Adrenal gland (tissue), 12 donors: ENCODE data around the gene SIPA1. TPM values are rescaled to one million over a fixed set of nuclear protein-coding genes. Genes with fewer than 3 reads are reported as not detected.
A peak's percentile ranks its signal among the peaks of the same experiment; 100 is the strongest.

ENCODE experiments used
- DNase-seq, 7 donors: peaks; one replicate each; pipeline ENCODE4 v3.0.0-alpha.2; 2019 to 2020
- H3K27ac ChIP-seq, 5 donors: fragments of 200-600 bp; sonication (generic) in 4 of 5; 1 replicate in 3 of 5; 2 replicates in 2 of 5; pipeline versions ENCODE4 v1.5.1 to v1.8.0; 2016 to 2020; ENCODE audit warnings: mild to moderate bottlenecking in 1 of 5
- H3K27me3 ChIP-seq: fragments of 200-600 bp; 2 replicates; pipeline ENCODE4 v1.8.0; 2021
- H3K36me3 ChIP-seq, 2 donors: fragments of 200-600 bp; replicated peaks in 1 of 2; 1 replicate in 1 of 2; 2 replicates in 1 of 2; pipeline versions ENCODE4 v1.5.1 to v1.8.0; 2018 to 2022
- H3K4me1 ChIP-seq, 2 donors: fragments of 200-600 bp; replicated peaks in 1 of 2; 1 replicate in 1 of 2; 2 replicates in 1 of 2; pipeline versions ENCODE4 v1.5.1 to v1.8.0; 2018 to 2021
- H3K4me3 ChIP-seq, 4 donors: fragments of 200-600 bp; sonication (generic) in 3 of 4; one replicate each; pipeline ENCODE4 v1.5.1; 2016 to 2018
- H3K9me3 ChIP-seq, 3 donors: fragments of 200-600 bp; sonication (generic) in 1 of 3; replicated peaks in 1 of 3; 1 replicate in 2 of 3; 2 replicates in 1 of 3; pipeline versions ENCODE4 v1.5.1 to v1.8.0; 2016 to 2021
- CTCF ChIP-seq, 6 experiments: fragments of 450-650 bp in 4 of 6; fragments of 200-600 bp in 2 of 6; sonication (generic) in 1 of 6; IDR thresholded peaks; 1 replicate in 5 of 6; 2 replicates in 1 of 6; pipeline versions ENCODE4 v1.5.1 to v1.8.0; 2016 to 2021; ENCODE audit warnings: antibody characterized with exemption in 6 of 6, mild to moderate bottlenecking in 2 of 6, moderate library complexity in 1 of 6
- POLR2A ChIP-seq, 2 donors: fragments of 450-650 bp; IDR thresholded peaks; one replicate each; pipeline ENCODE4 v1.6.1; 2017; ENCODE audit warnings: antibody characterized with exemption in 2 of 2, mild to moderate bottlenecking in 2 of 2, moderate library complexity in 1 of 2
- WGBS, 4 donors: extraction: QIAGEN DNeasy Blood & Tissue Kit in 2 of 4; methylation state at CpG; one replicate each; pipeline versions ENCODE4 v1.1.5 to v1.1.7; 2013 to 2017; 5-methylcytosine and 5-hydroxymethylcytosine counted together
- intact Hi-C, 2 donors: fragments of 100-400 bp; cut with DNase I; formaldehyde crosslinking; loops; one replicate each; pipeline versions ENCODE4 v1.14.1 to v1.15.0; 2022 to 2023
- polyA plus RNA-seq, 3 donors: library from polyadenylated mRNA; stranded (reverse); fragments of 200-250 nt in 2 of 3; fragments of 350-450 nt in 1 of 3; fragmentation: Illumina TruSeq in 1 of 3; extraction: RNeasy Lipid Tissue Mini Kit (QIAGEN cat#74804) in 1 of 3; gene quantifications; one replicate each; pipeline ENCODE4 v1.2.3, GENCODE V29; 2013 to 2014
- total RNA-seq, 9 donors: library from RNA; depleted of rRNA in 4 of 9; stranded (reverse); fragments of >200 nt in 4 of 9; fragments of 120-200 nt in 1 of 9; fragmentation: NEBNext Ultra II Directional in 1 of 9; extraction: Animal tissue kit (Norgen Biotek cat#: 25700) in 1 of 9; gene quantifications; one replicate each; pipeline versions ENCODE4 v1.1.0 to v1.2.4, GENCODE V29; 2013 to 2023
- donor health status: healthy with polysubstance abuse.
- donor health status: Bipolar disorder and iron deficiency.
- donor health status: DM: yes; HTN: yes; CAD: no.
- donor health status: DM: no; HTN: no; CAD: no.
- donor health status: DM: no; HTN: no; CAD: no.
- donor health status: DM: yes; HTN: yes; CAD: no.

Gene SIPA1
- total and polyA plus RNA-seq, 12 donors = 8.7 to 377 (median 76.3) TPM

GRCh38 chr11:65640483-65641296, 2.8 kb downstream of the SIPA1 start:
- H3K9me3 ChIP-seq = no peaks in the 10 kb centered on the region
- intact Hi-C loops = no loop called here
- DNase-seq = peak in 4 of 7 donors; percentile 62 to 79 (median 66)

GRCh38 chr11:65641297-65642013, 3.6 kb downstream of the SIPA1 start:
- peak overlapping the region in 3 of 5 donors; percentile 11 to 94 (median 68) for H3K27ac ChIP-seq
- TF ChIP-seq POLR2A (IDR thresholded peaks at IDR 0.05) (no peak), CTCF (IDR thresholded peaks at IDR 0.05) (no peak)
- H3K4me1 ChIP-seq = peaks cover 26 to 48% of the 10 kb centered on the region in 2 donors
- H3K9me3 ChIP-seq = no peaks in the 10 kb centered on the region
- intact Hi-C loops = no loop called here
- peaks cover 0 to 19% of the 10 kb centered on the region in 2 donors for H3K36me3 ChIP-seq
- DNase-seq = no peak
- 71 to 84% (median 80%) methylated on average over 4 to 16 of the region's 16 CpGs for WGBS, 4 donors
- H3K4me3 ChIP-seq = peak overlapping the region in 1 of 4 donors; percentile 38
- H3K27me3 ChIP-seq = no peaks in the 10 kb centered on the region

More at GRCh38 chr11:65640483-65641296, 2.8 kb downstream of the SIPA1 start:
- Histone ChIP-seq H3K36me3 (peaks cover 0 to 26% of the 10 kb centered on the region in 2 donors), H3K4me1 (peaks cover 26 to 48% of the 10 kb centered on the region in 2 donors), H3K4me3 (peak overlapping the region in 1 of 4 donors; percentile 38), H3K27me3 (no peaks in the 10 kb centered on the region), H3K27ac (peak overlapping the region; percentile 24 to 94 (median 68))
- 67 to 84% (median 71%) methylated on average over 11 to 35 of the region's 35 CpGs for WGBS, 4 donors
- no peak for TF ChIP-seq POLR2A (IDR thresholded peaks at IDR 0.05)
- no peak for TF ChIP-seq CTCF (IDR thresholded peaks at IDR 0.05)

GRCh38 chr11:65642014-65642671, 4.2 kb downstream of the SIPA1 start:
- peaks cover 0 to 15% of the 10 kb centered on the region in 2 donors for H3K36me3 ChIP-seq
- no peak overlapping the region for H3K4me3 ChIP-seq
- no peak overlapping the region for H3K27ac ChIP-seq
- no peak for DNase-seq
- H3K27me3 ChIP-seq = no peaks in the 10 kb centered on the region
- TF ChIP-seq CTCF (IDR thresholded peaks at IDR 0.05) = no peak
- TF ChIP-seq POLR2A (IDR thresholded peaks at IDR 0.05) = no peak
- H3K9me3 ChIP-seq = no peaks in the 10 kb centered on the region
- peaks cover 21 to 43% of the 10 kb centered on the region in 2 donors for H3K4me1 ChIP-seq
- 36 to 70% (median 59%) methylated on average over 21 to 49 of the region's 49 CpGs for WGBS, 4 donors
- intact Hi-C loops = no loop called here

- no peaks in the 10 kb centered on the region for H3K9me3 ChIP-seq
- peaks cover 0 to 22% of the 10 kb centered on the region in 2 donors for H3K36me3 ChIP-seq
- H3K27ac ChIP-seq = no peak overlapping the region
- no peak overlapping the region for H3K4me3 ChIP-seq
- no peaks in the 10 kb centered on the region for H3K27me3 ChIP-seq
- intact Hi-C loops = no loop called here
- WGBS, 4 donors = 72 to 87% (median 82%) methylated on average over 5 to 6 of the region's 6 CpGs
- H3K4me1 ChIP-seq = peaks cover 8 to 36% of the 10 kb centered on the region in 2 donors
- TF ChIP-seq CTCF (IDR thresholded peaks at IDR 0.05) (no peak), POLR2A (IDR thresholded peaks at IDR 0.05) (no peak)
- DNase-seq = no peak
These were observed 6.1 kb downstream of the SIPA1 start for GRCh38 chr11:65643971-65644370.
